Osteoblast (primary cell): ENCODE results near the gene S1PR2. TPM values are rescaled to one million over a fixed set of nuclear protein-coding genes. Genes with fewer than 3 reads are reported as not detected.

Source experiments
- DNase-seq: peaks from one replicate; pipeline ENCODE4 v3.0.0; 2011; ENCODE audit warnings: low spot score, mixed read lengths; ENCODE audit not compliant: insufficient read length; ENCODE audit errors: missing footprints
- H2AFZ ChIP-seq: 2 replicates; pipeline ENCODE4 v1.6.0; 2011; ENCODE audit warnings: mild to moderate bottlenecking, low read length
- H3K27ac ChIP-seq: 2 replicates; pipeline ENCODE4 v1.5.1; 2011; ENCODE audit warnings: mild to moderate bottlenecking, low read depth, low read length, moderate library complexity
- H3K27me3 ChIP-seq: 2 replicates; pipeline ENCODE4 v1.6.0; 2012; ENCODE audit warnings: mild to moderate bottlenecking, control low read depth, inconsistent platforms, low read length, moderate library complexity; ENCODE audit not compliant: insufficient read depth
- H3K36me3 ChIP-seq: 2 replicates; pipeline ENCODE4 v1.5.1; 2011; ENCODE audit warnings: mild to moderate bottlenecking, low read length, control low read depth, moderate library complexity; ENCODE audit not compliant: insufficient read depth
- H3K4me1 ChIP-seq: 2 replicates; pipeline ENCODE4 v1.5.1; 2011; ENCODE audit warnings: mild to moderate bottlenecking, low read length, control low read depth, moderate library complexity; ENCODE audit not compliant: insufficient read depth
- H3K4me2 ChIP-seq: 2 replicates; pipeline ENCODE4 v1.6.0; 2011; ENCODE audit warnings: mild to moderate bottlenecking, low read length; ENCODE audit not compliant: insufficient read depth
- H3K4me3 ChIP-seq: fragments of 200-600 bp; sonication (generic); 3 replicates; pipeline ENCODE4 v1.5.1; 2012; ENCODE audit warnings: mild to moderate bottlenecking, low read length, inconsistent platforms; ENCODE audit not compliant: insufficient read depth
- H3K79me2 ChIP-seq: 2 replicates; pipeline ENCODE4 v1.6.0; 2012; ENCODE audit warnings: mild to moderate bottlenecking, low read length, control low read depth, inconsistent platforms; ENCODE audit not compliant: insufficient read depth
- H3K9me3 ChIP-seq: 2 replicates; pipeline ENCODE4 v1.5.1; 2011; ENCODE audit warnings: low read depth, low read length, control low read depth
- H4K20me1 ChIP-seq: 2 replicates; pipeline ENCODE4 v1.6.0; 2012; ENCODE audit warnings: mild to moderate bottlenecking, low read length, control low read depth; ENCODE audit not compliant: insufficient read depth
- total RNA-seq: library from RNA; depleted of rRNA; stranded (reverse); fragments of >200 nt; gene quantifications from 2 replicates; pipeline ENCODE4 v1.2.3, GENCODE V29; 2012
- TF ChIP-seq, protein P1 (sequence below): IDR thresholded peaks from 2 replicates; pipeline ENCODE4 v1.5.1; 2011; ENCODE audit warnings: mild to moderate bottlenecking, low read depth, low read length, moderate library complexity; ENCODE audit errors: extremely low read depth

The S1PR2 gene
- total RNA-seq, 1 donor = 9.4 TPM

DNA sequence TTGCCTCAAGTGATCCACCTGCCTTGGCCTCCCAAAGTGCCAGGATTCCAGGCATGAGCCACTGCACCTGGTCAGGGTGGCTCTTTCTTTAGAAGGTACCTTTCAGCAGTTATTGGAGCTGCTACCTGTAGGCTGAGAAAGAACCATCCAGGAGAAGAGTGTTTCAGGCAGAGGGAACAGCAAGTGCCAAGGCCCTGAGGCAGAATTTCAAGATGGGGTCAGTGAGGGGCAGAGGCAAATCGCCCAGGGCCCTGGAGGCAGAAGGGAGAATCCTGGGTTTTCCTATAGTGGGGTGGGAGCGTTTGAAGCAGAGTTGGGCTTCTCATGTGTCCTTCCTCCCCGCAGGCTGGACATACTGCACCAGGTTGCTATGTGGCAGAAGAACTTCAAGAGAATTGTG lies 23.1 kb upstream of the S1PR2 start:
- H3K27ac ChIP-seq = no peak overlapping the region
- no peaks in the 10 kb centered on the region for H4K20me1 ChIP-seq
- H2AFZ ChIP-seq = no peak overlapping the region
- no peaks in the 10 kb centered on the region for H3K27me3 ChIP-seq
- TF ChIP-seq, protein P1, sequence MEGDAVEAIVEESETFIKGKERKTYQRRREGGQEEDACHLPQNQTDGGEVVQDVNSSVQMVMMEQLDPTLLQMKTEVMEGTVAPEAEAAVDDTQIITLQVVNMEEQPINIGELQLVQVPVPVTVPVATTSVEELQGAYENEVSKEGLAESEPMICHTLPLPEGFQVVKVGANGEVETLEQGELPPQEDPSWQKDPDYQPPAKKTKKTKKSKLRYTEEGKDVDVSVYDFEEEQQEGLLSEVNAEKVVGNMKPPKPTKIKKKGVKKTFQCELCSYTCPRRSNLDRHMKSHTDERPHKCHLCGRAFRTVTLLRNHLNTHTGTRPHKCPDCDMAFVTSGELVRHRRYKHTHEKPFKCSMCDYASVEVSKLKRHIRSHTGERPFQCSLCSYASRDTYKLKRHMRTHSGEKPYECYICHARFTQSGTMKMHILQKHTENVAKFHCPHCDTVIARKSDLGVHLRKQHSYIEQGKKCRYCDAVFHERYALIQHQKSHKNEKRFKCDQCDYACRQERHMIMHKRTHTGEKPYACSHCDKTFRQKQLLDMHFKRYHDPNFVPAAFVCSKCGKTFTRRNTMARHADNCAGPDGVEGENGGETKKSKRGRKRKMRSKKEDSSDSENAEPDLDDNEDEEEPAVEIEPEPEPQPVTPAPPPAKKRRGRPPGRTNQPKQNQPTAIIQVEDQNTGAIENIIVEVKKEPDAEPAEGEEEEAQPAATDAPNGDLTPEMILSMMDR = no peak
- H3K4me2 ChIP-seq = no peak overlapping the region
- H3K79me2 ChIP-seq = peaks cover 21% of the 10 kb centered on the region
- peaks cover 33% of the 10 kb centered on the region for H3K36me3 ChIP-seq
- DNase-seq = no peak
- no peak overlapping the region for H3K4me3 ChIP-seq
- H3K4me1 ChIP-seq = peaks cover 5% of the 10 kb centered on the region
- H3K9me3 ChIP-seq = no peaks in the 10 kb centered on the region

DNA sequence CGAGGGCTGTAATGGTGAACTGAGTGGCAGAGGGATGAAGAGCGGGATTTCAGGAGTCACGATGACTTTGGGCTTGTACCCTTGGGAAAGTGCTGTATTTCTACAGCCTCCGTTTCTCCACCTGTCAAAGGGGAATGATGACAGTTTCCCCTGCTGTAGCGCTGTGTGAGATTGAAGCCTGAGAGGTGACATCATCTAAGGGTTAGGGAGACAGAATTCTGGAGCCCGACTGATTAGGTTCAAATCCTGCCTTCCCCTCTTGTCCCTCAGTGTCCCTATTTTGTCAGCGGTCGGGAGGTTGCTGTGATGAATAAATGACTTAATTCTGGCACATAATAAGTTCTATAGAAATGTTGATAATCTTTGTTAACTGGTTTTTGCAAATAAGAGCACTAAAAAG lies 21.6 kb upstream of the S1PR2 start:
- H3K4me3 ChIP-seq = peak overlapping the region; percentile 82
- peak overlapping the region; percentile 47 for H3K27ac ChIP-seq
- TF ChIP-seq, protein P1 = no peak
- peaks cover 25% of the 10 kb centered on the region for H3K36me3 ChIP-seq
- no peaks in the 10 kb centered on the region for H3K9me3 ChIP-seq
- peaks cover 21% of the 10 kb centered on the region for H3K79me2 ChIP-seq
- H3K4me1 ChIP-seq = peaks cover 5% of the 10 kb centered on the region
- peak overlapping the region; percentile 91 for H2AFZ ChIP-seq
- no peaks in the 10 kb centered on the region for H4K20me1 ChIP-seq
- peak overlapping the region; percentile 93 for H3K4me2 ChIP-seq
- no peak for DNase-seq
- no peaks in the 10 kb centered on the region for H3K27me3 ChIP-seq

DNA sequence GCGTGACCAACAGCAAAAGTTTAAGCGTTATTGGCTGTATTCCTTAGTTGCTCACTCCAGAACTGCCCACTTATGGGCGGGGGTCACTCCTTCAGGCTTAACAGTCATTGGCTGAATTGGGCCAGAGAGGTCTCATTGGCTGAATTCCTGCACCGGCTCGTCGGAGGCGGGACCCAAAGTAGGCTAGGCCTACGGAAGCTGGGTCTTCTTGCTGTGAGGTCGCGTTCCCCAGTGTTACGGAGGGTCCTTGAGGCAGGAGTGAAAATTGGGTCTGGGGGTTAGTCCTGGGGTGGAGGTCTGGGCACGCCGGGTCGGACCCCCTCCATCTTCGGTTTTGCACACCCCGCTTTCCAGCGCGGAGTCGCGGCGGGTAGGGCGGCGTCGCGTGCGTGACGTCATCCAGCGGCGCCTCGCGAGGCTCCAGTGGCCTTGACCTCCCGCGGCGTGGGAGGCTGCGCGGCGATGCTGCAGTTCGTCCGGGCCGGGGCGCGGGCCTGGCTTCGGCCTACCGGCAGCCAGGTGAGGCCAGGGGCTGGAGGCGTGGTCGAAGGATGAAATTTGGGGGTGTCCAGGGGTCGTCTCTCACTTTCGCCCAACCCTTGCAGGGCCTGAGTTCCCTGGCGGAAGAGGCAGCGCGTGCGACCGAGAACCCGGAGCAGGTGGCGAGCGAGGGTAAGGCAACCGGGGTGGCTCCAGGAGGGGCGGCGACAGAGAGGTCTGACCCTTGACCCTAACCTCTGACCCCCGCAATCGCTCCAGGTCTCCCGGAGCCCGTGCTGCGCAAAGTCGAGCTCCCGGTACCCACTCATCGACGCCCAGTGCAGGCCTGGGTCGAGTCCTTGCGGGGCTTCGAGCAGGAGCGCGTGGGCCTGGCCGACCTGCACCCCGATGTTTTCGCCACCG lies 20.9 kb upstream of the S1PR2 start, which contains the start of gene MRPL4:
Gene MRPL4, plus strand, starts transcription at position 423 of the 903 bp plus-strand sequence. Its CDS starts 40 bp downstream, at position 463.
- H3K9me3 ChIP-seq = no peaks in the 10 kb centered on the region
- no peaks in the 10 kb centered on the region for H3K27me3 ChIP-seq
- H3K36me3 ChIP-seq = peaks cover 19% of the 10 kb centered on the region
- DNase-seq = peak; percentile 98
- peak within 1 kb of the TSS; percentile 82 for H3K4me3 ChIP-seq
- TF ChIP-seq, protein P1 = no peak
- H3K4me2 ChIP-seq = peak within 1 kb of the TSS; percentile 93
- H3K79me2 ChIP-seq = peaks cover 21% of the 10 kb centered on the region
- H4K20me1 ChIP-seq = no peaks in the 10 kb centered on the region
- peak within 1 kb of the TSS; percentile 47 for H3K27ac ChIP-seq
- H2AFZ ChIP-seq = peak within 1 kb of the TSS; percentile 91
- peaks cover 5% of the 10 kb centered on the region for H3K4me1 ChIP-seq

DNA sequence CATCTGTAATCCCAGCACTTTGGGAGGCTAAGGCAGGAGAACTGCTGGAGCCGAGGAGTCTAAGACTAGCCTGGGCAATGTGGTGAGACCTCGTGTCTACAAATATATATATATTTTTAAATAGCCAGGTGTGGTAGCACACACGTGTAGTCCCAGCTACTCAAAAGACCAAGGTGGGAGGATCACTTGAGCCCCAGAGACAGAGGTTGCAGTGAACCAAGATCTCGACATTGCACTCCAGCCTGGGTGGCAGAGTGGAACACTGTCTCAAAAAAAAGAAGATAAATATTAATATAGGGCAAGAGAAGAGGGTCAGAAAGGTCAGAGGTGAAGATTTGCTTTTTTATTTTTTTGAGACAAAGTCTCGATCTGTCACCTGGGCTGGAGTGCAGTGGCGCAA lies 15.4 kb upstream of the S1PR2 start:
- no peak overlapping the region for H3K4me2 ChIP-seq
- no peaks in the 10 kb centered on the region for H3K36me3 ChIP-seq
- H3K4me1 ChIP-seq = no peaks in the 10 kb centered on the region
- H4K20me1 ChIP-seq = no peaks in the 10 kb centered on the region
- no peak overlapping the region for H2AFZ ChIP-seq
- no peak overlapping the region for H3K4me3 ChIP-seq
- H3K27me3 ChIP-seq = no peaks in the 10 kb centered on the region
- H3K9me3 ChIP-seq = no peaks in the 10 kb centered on the region
- DNase-seq = no peak
- H3K79me2 ChIP-seq = no peaks in the 10 kb centered on the region
- TF ChIP-seq, protein P1 = no peak
- no peak overlapping the region for H3K27ac ChIP-seq
